Prostate gland (tissue), 2 donors: ENCODE data around the gene PRDM16. TPM values are rescaled to one million over a fixed set of nuclear protein-coding genes. Genes with fewer than 3 reads are reported as not detected.

Experiments used
- DNase-seq: peaks from one replicate; pipeline ENCODE4 v3.0.0-alpha.2; 2019; ENCODE audit warnings: low spot score
- H3K27ac ChIP-seq, 2 donors: fragments of 200-600 bp; sonication (generic); 2 replicates each; pipeline ENCODE4 v1.5.1; 2017 to 2019
- H3K27me3 ChIP-seq: fragments of 200-600 bp; sonication (generic); replicated peaks from 2 replicates; pipeline ENCODE4 v1.5.1; 2019; ENCODE audit not compliant: insufficient read depth
- H3K36me3 ChIP-seq, 2 donors: fragments of 200-600 bp; sonication (generic); 1 replicate in 1 of 2; 2 replicates in 1 of 2; pipeline versions ENCODE4 v1.5.1 to v1.8.1; 2017 to 2019
- H3K4me1 ChIP-seq: fragments of 200-600 bp; sonication (generic); replicated peaks from 2 replicates; pipeline ENCODE4 v1.5.1; 2019
- H3K4me3 ChIP-seq, 2 donors: fragments of 200-600 bp; sonication (generic); 2 replicates each; pipeline ENCODE4 v1.5.1; 2017 to 2019
- H3K9me3 ChIP-seq: fragments of 200-600 bp; sonication (generic); 2 replicates; pipeline ENCODE4 v1.5.1; 2017
- CTCF ChIP-seq, 4 experiments: fragments of 200-600 bp in 2 of 4; fragments of 450-650 bp in 2 of 4; sonication (generic) in 2 of 4; IDR thresholded peaks; 1 replicate in 3 of 4; 2 replicates in 1 of 4; pipeline ENCODE4 v1.5.1; 2016 to 2019; ENCODE audit warnings: antibody characterized with exemption in 4 of 4, mild to moderate bottlenecking in 2 of 4, moderate library complexity in 2 of 4
- POLR2A ChIP-seq: fragments of 450-650 bp; IDR thresholded peaks from one replicate; pipeline ENCODE4 v1.6.1; 2016; ENCODE audit warnings: antibody characterized with exemption, mild to moderate bottlenecking
- POLR2AphosphoS5 ChIP-seq: sonication (generic); formaldehyde crosslinking; IDR thresholded peaks from one replicate; pipeline ENCODE4 v1.6.1; 2017; ENCODE audit warnings: antibody characterized with exemption
- WGBS: methylation state at CpG from one replicate; pipeline ENCODE4 v1.1.5; 2018; 5-methylcytosine and 5-hydroxymethylcytosine counted together
- intact Hi-C: fragments of 100-400 bp; cut with DNase I; formaldehyde crosslinking; loops from one replicate; pipeline ENCODE4 v1.14.2; 2022
- total RNA-seq, 2 donors: library from RNA; depleted of rRNA; stranded (reverse); fragments of >200 nt; gene quantifications; one replicate each; pipeline ENCODE4 v1.1.0, GENCODE V29; 2016

PRDM16 gene
- total RNA-seq, 2 donors from 2014 or later, result 0.23 to 6.5 TPM

GRCh38 chr1:3234281-3234680, 165.3 kb downstream of the PRDM16 start:
- peaks cover 3% of the 10 kb centered on the region for H3K27me3 ChIP-seq
- no peak for TF ChIP-seq CTCF (IDR thresholded peaks at IDR 0.05)
- TF ChIP-seq POLR2A, result no peak
- TF ChIP-seq POLR2AphosphoS5, result no peak
- H3K36me3 ChIP-seq, result no peaks in the 10 kb centered on the region
- intact Hi-C loops, result no loop called here
- no peak overlapping the region for H3K27ac ChIP-seq
- 77% methylated on average over 15 of the region's 15 CpGs for WGBS
- no peaks in the 10 kb centered on the region for H3K9me3 ChIP-seq
- H3K4me1 ChIP-seq, result no peaks in the 10 kb centered on the region
- DNase-seq, result no peak
- H3K4me3 ChIP-seq, result no peak overlapping the region

GRCh38 chr1:3234956-3235355, 166.0 kb downstream of the PRDM16 start:
- no peaks in the 10 kb centered on the region for H3K4me1 ChIP-seq
- DNase-seq, result no peak
- no peak for TF ChIP-seq POLR2A
- TF ChIP-seq POLR2AphosphoS5, result no peak
- TF ChIP-seq CTCF (IDR thresholded peaks at IDR 0.05), result no peak
- 93% methylated on average over 14 of the region's 14 CpGs for WGBS
- H3K36me3 ChIP-seq, result no peaks in the 10 kb centered on the region
- intact Hi-C loops, result no loop called here
- H3K27ac ChIP-seq, result no peak overlapping the region
- no peak overlapping the region for H3K4me3 ChIP-seq
- no peaks in the 10 kb centered on the region for H3K9me3 ChIP-seq
- H3K27me3 ChIP-seq, result peaks cover 3% of the 10 kb centered on the region

- Histone ChIP-seq H3K27ac (no peak overlapping the region), H3K4me3 (no peak overlapping the region), H3K27me3 (peaks cover 3% of the 10 kb centered on the region), H3K4me1 (no peaks in the 10 kb centered on the region), H3K9me3 (no peaks in the 10 kb centered on the region), H3K36me3 (no peaks in the 10 kb centered on the region)
- no peak for DNase-seq
- TF ChIP-seq POLR2AphosphoS5 (no peak), CTCF (IDR thresholded peaks at IDR 0.05) (no peak), POLR2A (no peak)
- 95% methylated on average over 9 of the region's 15 CpGs for WGBS
- intact Hi-C loops, result no loop called here
These were observed 166.5 kb downstream of the PRDM16 start for GRCh38 chr1:3235496-3235895.

- Histone ChIP-seq H3K4me1 (no peaks in the 10 kb centered on the region), H3K36me3 (no peaks in the 10 kb centered on the region), H3K9me3 (no peaks in the 10 kb centered on the region), H3K4me3 (no peak overlapping the region), H3K27me3 (peaks cover 10% of the 10 kb centered on the region), H3K27ac (no peak overlapping the region)
- 91% methylated on average over 7 of the region's 9 CpGs for WGBS
- intact Hi-C loops, result no loop called here
- TF ChIP-seq POLR2AphosphoS5, result no peak
- TF ChIP-seq POLR2A, result no peak
- no peak for TF ChIP-seq CTCF (IDR thresholded peaks at IDR 0.05)
- no peak for DNase-seq
These were observed 167.4 kb downstream of the PRDM16 start for GRCh38 chr1:3236361-3236760.

- Histone ChIP-seq H3K4me3 (no peak overlapping the region), H3K4me1 (no peaks in the 10 kb centered on the region), H3K27ac (no peak overlapping the region), H3K27me3 (peaks cover 13% of the 10 kb centered on the region), H3K36me3 (no peaks in the 10 kb centered on the region), H3K9me3 (no peaks in the 10 kb centered on the region)
- intact Hi-C loops, result no loop called here
- DNase-seq, result no peak
- WGBS, result 93% methylated on average over 7 of the region's 7 CpGs
- no peak for TF ChIP-seq POLR2A
- no peak for TF ChIP-seq CTCF (IDR thresholded peaks at IDR 0.05)
- no peak for TF ChIP-seq POLR2AphosphoS5
These were observed 168.0 kb downstream of the PRDM16 start for GRCh38 chr1:3236955-3237354.
